ENCODE measurements around the gene CCDC83. TPM values are rescaled to one million over a fixed set of nuclear protein-coding genes. Genes with fewer than 3 reads are reported as not detected.
A peak's percentile ranks its signal among the peaks of the same experiment; 100 is the strongest.
"Not testable (repeated sequence)": the region's sequence is repeated elsewhere in the genome, so short reads cannot be mapped to it uniquely, and the experiment has no call there.

CCDC83 gene
- total RNA-seq, 2 experiments from 2014 or later = not detected

GRCh38 chr11:85821636-85822035 lies 33.5 kb upstream of the CCDC83 start:
- Mint-ChIP-seq H3K4me1 (peaks cover 52% of the 10 kb centered on the region), H3K27me3 (no peaks in the 10 kb centered on the region), H3K9me3 (no peaks in the 10 kb centered on the region), H3K4me3 (no peak overlapping the region), H3K36me3 (ENCODE audit: low read depth) (no peaks in the 10 kb centered on the region), H3K27ac (no peak overlapping the region)
- ChIA-PET POLR2A (interaction anchor here (1.0 to 1.4 kb wide), 2 partner anchors 11 to 69 kb away, joined by 3 read pairs; no protein-coding TSS in a partner anchor), CTCF (interaction anchor here (0.8 to 1.5 kb wide), 3 partner anchors 10 to 158 kb away, joined by 3 read pairs; no protein-coding TSS in a partner anchor)
- DNase-seq = no peak

DNA sequence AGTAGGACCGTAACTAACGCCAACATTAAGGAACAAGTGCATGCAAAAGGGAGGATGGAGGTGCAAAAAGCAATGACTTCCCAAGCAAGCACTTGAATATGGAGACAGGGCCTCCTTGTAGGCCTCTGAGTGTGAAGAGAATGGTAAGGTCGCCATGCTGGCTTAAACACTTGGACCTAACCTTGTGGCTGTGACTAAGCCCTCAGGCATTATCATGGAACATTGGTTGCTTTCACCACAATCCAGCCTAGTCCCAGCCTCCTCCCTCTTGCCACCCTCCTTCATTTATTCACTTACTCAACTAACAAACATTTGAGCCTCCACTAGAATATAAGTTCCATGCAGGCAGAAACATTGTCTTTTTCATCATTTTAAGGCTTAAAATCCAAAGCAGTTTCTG lies 32.4 kb upstream of the CCDC83 start:
- ChIA-PET POLR2A (interaction anchor here (1.3 to 4.9 kb wide), 3 partner anchors 8 to 159 kb away, joined by 5 to 32 read pairs (median 15); partner anchors contain the start of gene CREBZF), CTCF (interaction anchor here (1.2 to 1.5 kb wide), 3 partner anchors 9 to 159 kb away, joined by 3 read pairs; no protein-coding TSS in a partner anchor)
- Mint-ChIP-seq H3K4me1 (peaks cover 63% of the 10 kb centered on the region), H3K36me3 (ENCODE audit: low read depth) (no peaks in the 10 kb centered on the region), H3K4me3 (no peak overlapping the region), H3K27me3 (no peaks in the 10 kb centered on the region), H3K9me3 (no peaks in the 10 kb centered on the region), H3K27ac (peak overlapping the region; percentile 51)
- DNase-seq = no peak

DNA sequence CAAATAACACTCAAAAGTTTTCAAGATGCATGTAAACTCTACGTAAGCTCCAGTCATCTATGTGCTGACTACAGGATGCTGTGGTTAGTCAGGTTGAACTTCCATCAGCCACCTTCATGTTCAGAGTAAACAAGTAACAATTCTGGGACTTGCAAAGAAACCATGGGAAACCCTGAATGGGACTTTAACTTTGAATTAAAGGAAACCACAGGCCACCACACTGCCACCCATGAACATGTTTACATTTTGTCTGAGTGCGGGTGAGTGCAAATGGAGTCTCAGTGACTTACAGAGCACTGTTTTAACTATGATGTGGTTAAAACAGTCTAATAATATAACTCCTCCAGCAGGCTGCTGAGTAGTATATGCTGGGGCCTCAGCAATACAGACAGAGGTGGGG lies 31.4 kb upstream of the CCDC83 start:
- Mint-ChIP-seq H3K4me3 (peak overlapping the region; percentile 46), H3K36me3 (ENCODE audit: low read depth) (no peaks in the 10 kb centered on the region), H3K9me3 (no peaks in the 10 kb centered on the region), H3K4me1 (peaks cover 72% of the 10 kb centered on the region), H3K27ac (peak overlapping the region; percentile 90), H3K27me3 (no peaks in the 10 kb centered on the region)
- ChIA-PET POLR2A (interaction anchor here (0.5 to 4.9 kb wide), 20 partner anchors 9 to 464 kb away, joined by 3 to 32 read pairs (median 4); partner anchors contain the start of genes CCDC83, CREBZF, EED and TMEM126B), CTCF (interaction anchor here (0.6 to 3.3 kb wide), 12 partner anchors 10 to 468 kb away, joined by 3 to 20 read pairs (median 3); partner anchors contain the start of genes CCDC83, CREBZF and SYTL2)
- peak; percentile 85 for DNase-seq

DNA sequence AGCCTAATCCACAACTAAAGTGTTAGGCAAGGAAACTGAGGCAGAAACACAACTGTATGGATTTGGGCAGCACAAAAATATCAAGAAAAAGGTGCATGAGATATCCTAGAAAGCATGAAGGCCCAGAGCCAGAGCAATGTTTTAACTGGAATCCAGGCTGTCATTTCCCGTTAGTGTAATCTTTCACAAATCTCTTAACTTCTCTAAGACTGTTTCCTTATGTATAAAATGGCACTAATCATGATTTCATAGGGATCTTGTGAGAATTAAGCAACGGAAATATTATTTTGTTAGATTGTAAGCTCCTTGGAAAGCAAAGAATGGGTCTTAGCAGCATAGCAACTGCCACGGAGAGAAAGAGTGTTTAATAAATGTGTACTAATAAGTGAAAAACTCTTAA lies 29.6 kb upstream of the CCDC83 start:
- Mint-ChIP-seq H3K27me3 (no peaks in the 10 kb centered on the region), H3K9me3 (no peaks in the 10 kb centered on the region), H3K4me3 (no peak overlapping the region), H3K27ac (peak overlapping the region; percentile 22), H3K36me3 (ENCODE audit: low read depth) (no peaks in the 10 kb centered on the region), H3K4me1 (peaks cover 74% of the 10 kb centered on the region)
- CTCF ChIA-PET = interaction anchor here (0.7 to 3.3 kb wide), 7 partner anchors 12 to 130 kb away, joined by 3 to 20 read pairs (median 5); partner anchors contain the start of genes CCDC83 and SYTL2
- no peak for DNase-seq
- POLR2A ChIA-PET = interaction anchor here (0.9 to 4.9 kb wide), 8 partner anchors 11 to 477 kb away, joined by 3 to 32 read pairs (median 4); partner anchors contain the start of genes CCDC83, CREBZF, HIKESHI and TMEM126A

DNA sequence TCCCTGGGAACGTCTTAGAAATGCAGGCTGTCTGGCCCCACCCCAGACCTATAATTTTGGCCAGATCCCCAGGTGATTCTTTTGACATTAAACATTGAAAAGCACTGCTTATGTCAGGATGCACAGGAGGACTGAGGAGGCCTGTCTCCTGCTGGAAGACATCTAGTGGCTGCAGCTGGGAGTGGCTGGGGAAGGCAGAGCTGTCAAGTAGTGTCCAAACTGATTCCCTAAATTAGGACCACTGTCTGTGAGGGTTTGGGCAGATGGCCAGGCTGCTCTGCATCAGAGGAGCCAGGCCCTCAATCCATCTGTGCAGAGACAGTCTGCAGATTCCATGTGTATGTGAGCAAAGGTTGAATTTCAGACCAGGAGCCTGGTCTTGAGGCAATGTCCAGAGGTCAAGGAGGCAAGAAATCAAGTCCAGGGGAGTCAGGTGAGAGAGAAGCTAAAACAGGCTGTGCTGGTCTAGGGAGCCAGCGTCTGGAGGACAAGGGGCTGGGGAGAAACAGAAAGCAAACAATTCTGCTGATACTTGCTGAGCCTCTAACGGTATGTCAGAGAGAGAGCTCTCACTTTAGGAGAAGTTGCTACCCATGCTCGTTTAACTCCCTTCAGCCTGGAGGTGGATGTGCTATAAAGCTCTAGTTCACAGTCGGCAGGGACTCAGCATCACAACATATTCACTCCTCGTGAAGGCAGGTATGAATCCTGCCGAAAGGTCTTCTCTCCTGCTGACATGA lies 28.9 kb upstream of the CCDC83 start:
- Mint-ChIP-seq H3K4me1 (peaks cover 72% of the 10 kb centered on the region), H3K27ac (peak overlapping the region; percentile 41), H3K9me3 (no peaks in the 10 kb centered on the region), H3K27me3 (no peaks in the 10 kb centered on the region), H3K4me3 (no peak overlapping the region), H3K36me3 (ENCODE audit: low read depth) (no peaks in the 10 kb centered on the region)
- CTCF ChIA-PET = interaction anchor here (0.7 to 3.3 kb wide), 6 partner anchors 11 to 147 kb away, joined by 4 to 20 read pairs (median 6); partner anchors contain the start of genes CCDC83 and SYTL2
- POLR2A ChIA-PET = interaction anchor here (0.7 to 4.9 kb wide), 8 partner anchors 16 to 476 kb away, joined by 3 to 32 read pairs (median 4); partner anchors contain the start of genes CCDC83, CREBZF, HIKESHI and TMEM126A
- DNase-seq = peak; percentile 31

GRCh38 chr11:85827748-85828639 lies 27.2 kb upstream of the CCDC83 start:
- H3K4me3 Mint-ChIP-seq = no peak overlapping the region
- no peaks in the 10 kb centered on the region for H3K36me3 Mint-ChIP-seq (ENCODE audit: low read depth)
- no peaks in the 10 kb centered on the region for H3K27me3 Mint-ChIP-seq
- ChIA-PET CTCF (interaction anchor here (1.3 kb wide), 1 partner anchor 27 kb away, joined by 5 read pairs; the partner anchor contains the start of gene CCDC83), POLR2A (interaction anchor here (0.7 to 4.9 kb wide), 4 partner anchors 75 to 200 kb away, joined by 3 to 32 read pairs (median 4); partner anchors contain the start of genes CREBZF and TMEM126B)
- DNase-seq = peak; percentile 45
- H3K27ac Mint-ChIP-seq = peak overlapping the region; percentile 70
- no peaks in the 10 kb centered on the region for H3K9me3 Mint-ChIP-seq
- peaks cover 54% of the 10 kb centered on the region for H3K4me1 Mint-ChIP-seq

GRCh38 chr11:85828640-85828978 lies 26.6 kb upstream of the CCDC83 start:
- no peaks in the 10 kb centered on the region for H3K27me3 Mint-ChIP-seq
- H3K27ac Mint-ChIP-seq = peak overlapping the region; percentile 13
- H3K9me3 Mint-ChIP-seq = no peaks in the 10 kb centered on the region
- CTCF ChIA-PET = interaction anchor here (1.3 kb wide), 1 partner anchor 26 kb away, joined by 5 read pairs; the partner anchor contains the start of gene CCDC83
- DNase-seq = no peak
- H3K36me3 Mint-ChIP-seq (ENCODE audit: low read depth) = no peaks in the 10 kb centered on the region
- no peak overlapping the region for H3K4me3 Mint-ChIP-seq
- POLR2A ChIA-PET = interaction anchor here (1.1 kb wide), 1 partner anchor 96 kb away, joined by 3 read pairs; no protein-coding TSS in a partner anchor
- peaks cover 50% of the 10 kb centered on the region for H3K4me1 Mint-ChIP-seq

GRCh38 chr11:85829172-85829571 lies 26.0 kb upstream of the CCDC83 start:
- H3K4me3 Mint-ChIP-seq = no peak overlapping the region
- H3K27me3 Mint-ChIP-seq = no peaks in the 10 kb centered on the region
- no peaks in the 10 kb centered on the region for H3K9me3 Mint-ChIP-seq
- ChIA-PET CTCF (no interaction called here), POLR2A (interaction anchor here (0.6 to 1.1 kb wide), 2 partner anchors 96 to 139 kb away, joined by 3 read pairs; no protein-coding TSS in a partner anchor)
- H3K36me3 Mint-ChIP-seq (ENCODE audit: low read depth) = no peaks in the 10 kb centered on the region
- H3K4me1 Mint-ChIP-seq = peaks cover 44% of the 10 kb centered on the region
- no peak for DNase-seq
- H3K27ac Mint-ChIP-seq = no peak overlapping the region

DNA sequence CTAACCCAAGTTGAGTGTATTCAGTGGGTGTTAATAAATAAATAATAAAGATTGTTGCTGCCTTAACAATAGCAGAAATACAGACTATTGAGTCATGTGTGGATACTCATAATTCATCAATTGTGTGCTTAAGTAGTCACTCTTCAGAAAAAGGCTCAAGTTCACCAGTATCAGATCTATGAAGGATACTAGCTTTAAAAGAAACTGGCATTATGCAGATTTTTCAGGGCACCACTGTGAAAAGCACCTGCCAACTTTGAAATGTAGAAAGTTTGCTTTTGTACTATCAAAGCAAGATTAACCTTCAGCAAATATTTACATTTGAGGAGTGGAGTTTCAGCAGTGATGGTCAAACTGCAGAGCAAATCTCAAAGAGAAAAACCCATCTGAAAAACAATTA lies 24.1 kb upstream of the CCDC83 start:
- CTCF ChIA-PET = interaction anchor here (1.5 kb wide), 1 partner anchor 23 kb away, joined by 9 read pairs; the partner anchor contains the start of gene CCDC83
- Mint-ChIP-seq H3K4me1 (peaks cover 28% of the 10 kb centered on the region), H3K36me3 (ENCODE audit: low read depth) (no peaks in the 10 kb centered on the region), H3K27me3 (no peaks in the 10 kb centered on the region), H3K4me3 (no peak overlapping the region), H3K27ac (no peak overlapping the region), H3K9me3 (peaks cover 8% of the 10 kb centered on the region)
- POLR2A ChIA-PET = interaction anchor here (0.9 kb wide), 1 partner anchor 12 kb away, joined by 3 read pairs; no protein-coding TSS in a partner anchor
- DNase-seq = no peak

DNA sequence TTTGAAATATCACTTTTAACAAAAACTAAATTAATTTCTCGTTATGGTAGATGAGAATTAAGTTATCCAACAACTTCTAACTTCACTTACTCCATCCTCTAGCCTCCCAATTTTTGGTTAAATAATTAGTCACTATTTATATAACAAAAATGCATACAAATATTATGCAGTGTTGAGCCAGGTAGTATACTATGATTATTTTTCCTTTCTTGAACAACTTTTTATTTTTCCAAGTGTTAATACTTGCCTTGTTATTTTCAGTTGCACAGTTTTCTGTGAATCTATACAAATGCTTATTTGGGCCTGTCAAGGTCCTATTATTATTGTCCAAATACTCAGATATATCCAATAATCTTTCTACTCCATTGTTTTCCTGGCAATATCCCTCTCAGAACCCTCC lies 19.9 kb upstream of the CCDC83 start:
- no peak for DNase-seq
- Mint-ChIP-seq H3K4me1 (no peaks in the 10 kb centered on the region), H3K27ac (no peak overlapping the region), H3K36me3 (ENCODE audit: low read depth) (no peaks in the 10 kb centered on the region), H3K4me3 (no peak overlapping the region), H3K27me3 (peaks cover 2% of the 10 kb centered on the region), H3K9me3 (peaks cover 10% of the 10 kb centered on the region)
- ChIA-PET POLR2A (no interaction called here), CTCF (interaction anchor here (1.4 kb wide), 1 partner anchor 19 kb away, joined by 10 read pairs; the partner anchor contains the start of gene CCDC83)

DNA sequence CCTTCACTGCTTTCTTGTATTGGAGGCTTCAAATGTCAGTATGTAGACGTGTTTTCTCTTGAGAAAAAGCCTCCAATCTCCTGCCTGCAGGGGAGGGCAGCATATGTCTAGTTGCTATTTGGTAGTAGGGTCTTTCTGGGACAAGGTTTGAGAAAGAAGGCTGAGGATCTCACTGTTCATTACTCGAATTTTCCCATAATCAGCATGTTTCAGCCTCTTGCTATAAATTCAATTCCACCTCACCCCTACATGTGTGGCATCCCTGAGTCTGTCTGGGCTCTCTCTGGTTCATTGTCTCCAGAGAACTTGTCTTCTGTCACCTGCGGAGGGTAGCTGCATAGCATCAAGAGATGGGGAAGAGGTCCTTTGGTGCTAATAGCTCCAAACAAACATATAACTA lies 19.5 kb upstream of the CCDC83 start:
- Mint-ChIP-seq H3K27ac (no peak overlapping the region), H3K27me3 (peaks cover 2% of the 10 kb centered on the region), H3K9me3 (peaks cover 10% of the 10 kb centered on the region), H3K4me3 (no peak overlapping the region), H3K36me3 (ENCODE audit: low read depth) (no peaks in the 10 kb centered on the region), H3K4me1 (peaks cover 1% of the 10 kb centered on the region)
- DNase-seq = no peak
- POLR2A ChIA-PET = no interaction called here
- CTCF ChIA-PET = no interaction called here

DNA sequence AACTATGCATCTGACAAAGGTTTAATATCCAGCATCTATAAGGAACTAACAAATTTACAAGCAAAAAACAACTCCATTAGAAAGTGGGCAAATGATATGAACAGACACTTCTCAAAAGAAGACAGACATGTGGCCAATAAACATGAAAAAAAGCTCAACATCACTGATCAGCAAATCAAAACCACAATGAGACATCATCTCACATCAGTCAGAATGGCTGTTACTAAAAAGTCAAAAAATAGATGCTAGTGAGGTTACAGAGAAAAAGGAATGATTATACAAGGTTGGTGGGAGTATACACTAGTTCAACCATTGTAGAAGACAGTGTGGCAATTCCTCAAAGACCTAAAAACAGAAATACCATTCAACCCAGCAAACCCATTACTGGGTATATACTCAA lies 14.3 kb upstream of the CCDC83 start:
- H3K4me1 Mint-ChIP-seq = peaks cover 15% of the 10 kb centered on the region
- CTCF ChIA-PET; H3K4me3 Mint-ChIP-seq; H3K9me3 Mint-ChIP-seq; DNase-seq; H3K27ac Mint-ChIP-seq; H3K27me3 Mint-ChIP-seq; H3K36me3 Mint-ChIP-seq (ENCODE audit: low read depth); POLR2A ChIA-PET: not testable (repeated sequence)

Data from activated CD4-positive, alpha-beta memory T cell treated with anti-CD3 and anti-CD28 coated beads, Interleukin-2, amount 10 ng/mL, durations not matched to agents 7 days and 5 days (primary cell).